Subcutaneous adipose tissue (tissue), 4 donors: ENCODE results near the gene MFSD8. TPM values are rescaled to one million over a fixed set of nuclear protein-coding genes. Genes with fewer than 3 reads are reported as not detected.

Source experiments
- total RNA-seq, 4 donors: library from RNA; depleted of rRNA; stranded (reverse); fragments of >200 nt; gene quantifications; one replicate each; pipeline ENCODE4 v1.1.0, GENCODE V29; 2016
- TF ChIP-seq, protein P1 (sequence below): fragments of 450-650 bp; IDR thresholded peaks from one replicate; pipeline ENCODE4 v1.5.1; 2016; ENCODE audit warnings: low read depth, mild to moderate bottlenecking, control low read depth, antibody characterized with exemption, moderate library complexity

The MFSD8 gene
- total RNA-seq, 4 donors from 2014 or later, result 22.2 to 28.7 (median 25.6) TPM

- TF ChIP-seq, protein P1, sequence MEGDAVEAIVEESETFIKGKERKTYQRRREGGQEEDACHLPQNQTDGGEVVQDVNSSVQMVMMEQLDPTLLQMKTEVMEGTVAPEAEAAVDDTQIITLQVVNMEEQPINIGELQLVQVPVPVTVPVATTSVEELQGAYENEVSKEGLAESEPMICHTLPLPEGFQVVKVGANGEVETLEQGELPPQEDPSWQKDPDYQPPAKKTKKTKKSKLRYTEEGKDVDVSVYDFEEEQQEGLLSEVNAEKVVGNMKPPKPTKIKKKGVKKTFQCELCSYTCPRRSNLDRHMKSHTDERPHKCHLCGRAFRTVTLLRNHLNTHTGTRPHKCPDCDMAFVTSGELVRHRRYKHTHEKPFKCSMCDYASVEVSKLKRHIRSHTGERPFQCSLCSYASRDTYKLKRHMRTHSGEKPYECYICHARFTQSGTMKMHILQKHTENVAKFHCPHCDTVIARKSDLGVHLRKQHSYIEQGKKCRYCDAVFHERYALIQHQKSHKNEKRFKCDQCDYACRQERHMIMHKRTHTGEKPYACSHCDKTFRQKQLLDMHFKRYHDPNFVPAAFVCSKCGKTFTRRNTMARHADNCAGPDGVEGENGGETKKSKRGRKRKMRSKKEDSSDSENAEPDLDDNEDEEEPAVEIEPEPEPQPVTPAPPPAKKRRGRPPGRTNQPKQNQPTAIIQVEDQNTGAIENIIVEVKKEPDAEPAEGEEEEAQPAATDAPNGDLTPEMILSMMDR, result no peak
Measured at GRCh38 chr4:127916512-127916911, 48.5 kb downstream of the MFSD8 start.

DNA sequence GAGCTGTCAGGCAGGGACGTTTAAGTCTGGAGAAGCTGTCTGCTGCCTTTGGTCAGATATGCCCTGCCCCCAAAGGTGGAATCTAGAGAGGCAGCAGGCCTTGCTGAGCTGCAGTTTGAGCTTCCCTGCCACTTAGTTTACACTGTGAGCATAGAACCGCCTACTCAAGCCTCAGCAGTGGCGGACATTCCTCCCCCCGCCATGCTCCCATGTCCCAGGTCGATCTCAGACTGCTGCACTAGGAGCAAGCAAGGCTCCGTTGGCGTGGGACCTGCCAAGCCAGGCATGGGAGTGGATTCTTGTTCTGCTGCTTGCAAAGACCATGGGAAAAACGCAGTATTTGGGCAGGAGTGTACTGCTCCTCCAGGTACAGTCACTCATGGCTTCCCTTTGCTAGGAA, 59.9 kb downstream of the MFSD8 start:
- TF ChIP-seq, protein P1, result no peak

DNA sequence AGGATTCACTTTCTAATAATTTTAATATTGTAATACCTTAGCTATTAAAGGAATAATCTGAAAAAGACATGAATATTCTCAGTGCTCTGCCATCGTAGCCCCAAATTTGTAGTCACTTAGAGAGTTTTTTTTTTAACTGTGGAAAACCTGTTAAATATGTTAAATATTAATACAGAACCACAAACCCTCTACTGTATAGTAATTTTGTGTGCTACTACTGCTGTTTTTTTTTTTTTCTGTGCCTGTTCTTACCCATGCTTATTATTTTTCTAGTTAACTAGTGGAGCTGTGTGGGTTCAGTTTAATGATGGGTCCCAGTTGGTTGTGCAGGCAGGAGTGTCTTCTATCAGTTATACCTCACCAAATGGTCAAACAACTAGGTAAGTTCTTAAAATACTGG, 68.4 kb downstream of the MFSD8 start:
- TF ChIP-seq, protein P1, result no peak

DNA sequence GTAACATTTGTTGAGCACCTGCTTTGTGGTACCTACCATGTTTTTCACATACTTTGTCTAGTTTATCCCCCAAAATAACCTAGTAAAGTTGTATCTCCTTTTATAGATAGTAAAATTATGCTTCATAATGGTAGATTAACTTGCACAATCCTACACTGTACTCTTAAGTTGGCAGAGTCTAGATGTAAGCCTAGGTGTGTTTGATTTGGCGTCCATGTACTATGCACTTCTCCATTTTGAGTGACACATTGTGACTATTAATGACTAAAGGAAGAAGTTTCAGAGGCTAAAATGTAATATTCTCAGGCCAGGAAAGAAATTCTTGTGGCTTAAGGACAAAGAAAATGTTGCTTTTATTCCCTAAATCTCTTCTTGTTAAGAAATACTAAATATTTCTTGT, 68.9 kb downstream of the MFSD8 start:
- TF ChIP-seq, protein P1, result no peak

GRCh38 chr4:127889903-127890302, 75.1 kb downstream of the MFSD8 start:
- TF ChIP-seq, protein P1, result no peak

DNA sequence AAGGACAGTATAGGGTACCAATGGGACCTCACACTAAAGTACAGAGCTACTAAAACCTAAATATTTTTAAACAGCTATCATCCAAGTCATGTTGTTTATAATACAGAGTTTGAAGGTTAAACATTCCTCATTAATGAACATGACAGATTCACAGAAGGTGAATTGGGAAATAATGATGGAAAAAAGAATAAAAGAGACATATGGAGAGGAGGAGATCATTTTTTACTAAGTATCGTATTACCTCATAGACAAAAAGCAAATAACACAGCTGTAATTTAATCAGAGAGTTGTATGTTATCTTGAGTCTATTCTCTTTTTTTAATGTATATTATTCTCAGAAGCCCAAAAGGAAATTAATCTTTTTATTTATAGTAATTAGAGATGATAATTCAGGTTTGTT, 76.4 kb downstream of the MFSD8 start:
- TF ChIP-seq, protein P1, result no peak

DNA sequence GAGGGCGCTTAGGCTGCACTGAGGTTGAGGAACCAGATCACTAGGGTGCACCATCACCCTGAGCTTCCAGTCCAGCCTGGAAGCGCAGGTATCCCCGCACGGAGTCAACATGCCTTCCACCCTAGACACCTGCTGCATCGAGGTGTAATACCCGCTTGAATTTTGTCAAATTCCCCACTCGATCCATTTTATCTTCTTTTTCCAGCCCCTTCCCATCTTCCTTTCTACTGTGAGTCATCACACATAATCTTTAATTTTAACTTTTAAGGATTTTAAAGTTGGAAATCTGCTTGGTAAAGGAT, 83.5 kb downstream of the MFSD8 start:
- TF ChIP-seq, protein P1, result no peak
